Thoracic aorta (tissue), 2 donors: ENCODE results near the gene IL12RB2. TPM values are rescaled to one million over a fixed set of nuclear protein-coding genes. Genes with fewer than 3 reads are reported as not detected.
"Not testable (repeated sequence)": the region's sequence is repeated elsewhere in the genome, so short reads cannot be mapped to it uniquely, and the experiment has no call there.

ENCODE experiments used
- ATAC-seq: fragments of 150-250 bp; one replicate; pipeline ENCODE4 v1.8.0; 2017; ENCODE audit warnings: low read depth; ENCODE audit not compliant: insufficient number of reproducible peaks, low FRiP score
- DNase-seq: peaks from one replicate; pipeline ENCODE4 v3.0.0-alpha.2; 2020; ENCODE audit warnings: low spot score
- H3K27ac ChIP-seq, 2 donors: fragments of 200-600 bp; sonication (generic); 1 replicate in 1 of 2; 2 replicates in 1 of 2; pipeline ENCODE4 v1.5.1; 2016; ENCODE audit warnings: mild to moderate bottlenecking in 2 of 2, moderate library complexity in 2 of 2
- H3K27me3 ChIP-seq: fragments of 200-600 bp; sonication (generic); replicated peaks from 2 replicates; pipeline ENCODE4 v1.6.0; 2016; ENCODE audit warnings: mild to moderate bottlenecking; ENCODE audit not compliant: insufficient read depth
- H3K36me3 ChIP-seq: fragments of 200-600 bp; sonication (generic); one replicate; pipeline ENCODE4 v1.5.1; 2016
- H3K4me1 ChIP-seq, 2 donors: fragments of 200-600 bp; sonication (generic); 1 replicate in 1 of 2; 2 replicates in 1 of 2; pipeline versions ENCODE4 v1.5.1 to v1.6.0; 2016; ENCODE audit warnings: low read depth in 2 of 2, mild to moderate bottlenecking in 1 of 2; ENCODE audit not compliant: control insufficient read depth in 1 of 2
- H3K4me3 ChIP-seq: fragments of 200-600 bp; sonication (generic); 2 replicates; pipeline ENCODE4 v1.5.1; 2016; ENCODE audit warnings: mild to moderate bottlenecking
- H3K9me3 ChIP-seq: fragments of 200-600 bp; sonication (generic); 2 replicates; pipeline ENCODE4 v1.5.1; 2016
- CTCF ChIP-seq: fragments of 200-600 bp; sonication (generic); IDR thresholded peaks from one replicate; pipeline ENCODE4 v1.5.1; 2019; ENCODE audit warnings: antibody characterized with exemption
- total RNA-seq, 2 donors: library from RNA; depleted of rRNA; stranded (reverse); fragments of >200 nt; gene quantifications; one replicate each; pipeline versions ENCODE4 v1.1.0 to v1.2.3, GENCODE V29; 2016

IL12RB2 gene
- total RNA-seq, 2 donors from 2014 or later: 3.1 to 3.5 TPM

GRCh38 chr1:67441739-67442281 is 134.1 kb downstream of the IL12RB2 start:
- H3K36me3 ChIP-seq: no peaks in the 10 kb centered on the region
- peak overlapping the region; percentile 23 to 42 for H3K27ac ChIP-seq
- no peaks in the 10 kb centered on the region for H3K27me3 ChIP-seq
- ATAC-seq: no peak
- H3K9me3 ChIP-seq: no peaks in the 10 kb centered on the region
- no peak for DNase-seq
- no peak overlapping the region for H3K4me3 ChIP-seq
- H3K4me1 ChIP-seq: peaks cover 5 to 19% of the 10 kb centered on the region in 2 donors
- no peak for TF ChIP-seq CTCF

DNA sequence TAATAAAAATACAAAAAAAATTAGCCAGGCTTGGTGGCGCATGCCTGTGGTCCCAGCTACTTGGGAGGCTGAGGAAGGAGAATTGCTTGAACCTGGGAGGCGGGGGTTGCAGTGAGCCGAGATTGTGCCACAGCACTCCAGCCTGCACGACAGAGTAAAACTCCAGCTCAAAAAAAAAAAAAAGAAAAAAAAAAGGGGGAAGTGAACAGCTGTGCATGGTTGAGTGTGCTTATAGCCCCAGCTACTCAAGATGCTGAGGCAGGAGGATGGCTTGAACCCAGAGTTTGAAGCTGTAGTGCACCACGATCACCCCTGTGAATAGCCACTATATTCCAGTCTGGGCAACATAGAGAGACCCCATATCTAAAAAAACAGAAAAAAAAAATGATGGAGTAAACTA is 138.3 kb downstream of the IL12RB2 start:
- not testable (repeated sequence) for H3K36me3 ChIP-seq, DNase-seq, H3K27ac ChIP-seq, ATAC-seq, H3K27me3 ChIP-seq, H3K9me3 ChIP-seq, H3K4me3 ChIP-seq
- H3K4me1 ChIP-seq: peaks cover 5 to 18% of the 10 kb centered on the region in 2 donors

Other genes with a start within 250 kb of the IL12RB2 start
- not detected for gene C1orf141, start 172.9 kb upstream of the IL12RB2 start, total RNA-seq
- gene IL23R, start 141.4 kb upstream of the IL12RB2 start, total RNA-seq: not detected
- 100 to 1,000 TPM; 143 to 274 TPM for gene SERBP1, start 122.5 kb downstream of the IL12RB2 start, total RNA-seq